Measurements from ENCODE around the gene MYL7. TPM values are rescaled to one million over a fixed set of nuclear protein-coding genes. Genes with fewer than 3 reads are reported as not detected.

Gene MYL7
- total RNA-seq, 1 experiment from 2014 or later, result not detected

DNA sequence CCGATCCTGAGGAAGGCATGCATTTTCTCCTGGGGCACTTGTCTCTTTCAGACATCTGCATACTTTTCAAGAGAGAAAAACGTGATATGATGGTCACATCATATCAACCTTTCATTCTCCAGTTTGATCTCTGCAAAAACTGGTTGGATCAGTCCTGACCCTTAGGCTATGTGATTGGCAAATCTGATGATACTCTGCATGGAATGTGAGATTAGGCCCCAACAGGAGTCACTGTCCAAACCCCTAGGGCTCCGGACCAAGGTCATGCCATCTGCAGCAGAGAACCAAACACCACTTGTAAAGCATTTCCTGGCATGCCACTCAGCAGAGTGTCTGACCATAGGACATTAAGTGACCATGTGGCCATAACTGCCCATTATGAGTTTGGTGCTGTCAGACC, 39.5 kb upstream of the MYL7 start (continued):
- TF ChIP-seq, protein P1, sequence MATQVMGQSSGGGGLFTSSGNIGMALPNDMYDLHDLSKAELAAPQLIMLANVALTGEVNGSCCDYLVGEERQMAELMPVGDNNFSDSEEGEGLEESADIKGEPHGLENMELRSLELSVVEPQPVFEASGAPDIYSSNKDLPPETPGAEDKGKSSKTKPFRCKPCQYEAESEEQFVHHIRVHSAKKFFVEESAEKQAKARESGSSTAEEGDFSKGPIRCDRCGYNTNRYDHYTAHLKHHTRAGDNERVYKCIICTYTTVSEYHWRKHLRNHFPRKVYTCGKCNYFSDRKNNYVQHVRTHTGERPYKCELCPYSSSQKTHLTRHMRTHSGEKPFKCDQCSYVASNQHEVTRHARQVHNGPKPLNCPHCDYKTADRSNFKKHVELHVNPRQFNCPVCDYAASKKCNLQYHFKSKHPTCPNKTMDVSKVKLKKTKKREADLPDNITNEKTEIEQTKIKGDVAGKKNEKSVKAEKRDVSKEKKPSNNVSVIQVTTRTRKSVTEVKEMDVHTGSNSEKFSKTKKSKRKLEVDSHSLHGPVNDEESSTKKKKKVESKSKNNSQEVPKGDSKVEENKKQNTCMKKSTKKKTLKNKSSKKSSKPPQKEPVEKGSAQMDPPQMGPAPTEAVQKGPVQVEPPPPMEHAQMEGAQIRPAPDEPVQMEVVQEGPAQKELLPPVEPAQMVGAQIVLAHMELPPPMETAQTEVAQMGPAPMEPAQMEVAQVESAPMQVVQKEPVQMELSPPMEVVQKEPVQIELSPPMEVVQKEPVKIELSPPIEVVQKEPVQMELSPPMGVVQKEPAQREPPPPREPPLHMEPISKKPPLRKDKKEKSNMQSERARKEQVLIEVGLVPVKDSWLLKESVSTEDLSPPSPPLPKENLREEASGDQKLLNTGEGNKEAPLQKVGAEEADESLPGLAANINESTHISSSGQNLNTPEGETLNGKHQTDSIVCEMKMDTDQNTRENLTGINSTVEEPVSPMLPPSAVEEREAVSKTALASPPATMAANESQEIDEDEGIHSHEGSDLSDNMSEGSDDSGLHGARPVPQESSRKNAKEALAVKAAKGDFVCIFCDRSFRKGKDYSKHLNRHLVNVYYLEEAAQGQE (IDR thresholded peaks at IDR 0.05; ENCODE audit: low read depth), result no peak
- TF ChIP-seq RAD21 (IDR thresholded peaks at IDR 0.05; ENCODE audit: low read depth) (no peak), EZH2 (IDR thresholded peaks at IDR 0.05) (no peak)
- TF ChIP-seq, protein P2, sequence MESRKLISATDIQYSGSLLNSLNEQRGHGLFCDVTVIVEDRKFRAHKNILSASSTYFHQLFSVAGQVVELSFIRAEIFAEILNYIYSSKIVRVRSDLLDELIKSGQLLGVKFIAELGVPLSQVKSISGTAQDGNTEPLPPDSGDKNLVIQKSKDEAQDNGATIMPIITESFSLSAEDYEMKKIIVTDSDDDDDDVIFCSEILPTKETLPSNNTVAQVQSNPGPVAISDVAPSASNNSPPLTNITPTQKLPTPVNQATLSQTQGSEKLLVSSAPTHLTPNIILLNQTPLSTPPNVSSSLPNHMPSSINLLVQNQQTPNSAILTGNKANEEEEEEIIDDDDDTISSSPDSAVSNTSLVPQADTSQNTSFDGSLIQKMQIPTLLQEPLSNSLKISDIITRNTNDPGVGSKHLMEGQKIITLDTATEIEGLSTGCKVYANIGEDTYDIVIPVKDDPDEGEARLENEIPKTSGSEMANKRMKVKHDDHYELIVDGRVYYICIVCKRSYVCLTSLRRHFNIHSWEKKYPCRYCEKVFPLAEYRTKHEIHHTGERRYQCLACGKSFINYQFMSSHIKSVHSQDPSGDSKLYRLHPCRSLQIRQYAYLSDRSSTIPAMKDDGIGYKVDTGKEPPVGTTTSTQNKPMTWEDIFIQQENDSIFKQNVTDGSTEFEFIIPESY (IDR thresholded peaks at IDR 0.05; ENCODE audit: extremely low read depth, insufficient replicate concordance, low read length), result no peak

DNA sequence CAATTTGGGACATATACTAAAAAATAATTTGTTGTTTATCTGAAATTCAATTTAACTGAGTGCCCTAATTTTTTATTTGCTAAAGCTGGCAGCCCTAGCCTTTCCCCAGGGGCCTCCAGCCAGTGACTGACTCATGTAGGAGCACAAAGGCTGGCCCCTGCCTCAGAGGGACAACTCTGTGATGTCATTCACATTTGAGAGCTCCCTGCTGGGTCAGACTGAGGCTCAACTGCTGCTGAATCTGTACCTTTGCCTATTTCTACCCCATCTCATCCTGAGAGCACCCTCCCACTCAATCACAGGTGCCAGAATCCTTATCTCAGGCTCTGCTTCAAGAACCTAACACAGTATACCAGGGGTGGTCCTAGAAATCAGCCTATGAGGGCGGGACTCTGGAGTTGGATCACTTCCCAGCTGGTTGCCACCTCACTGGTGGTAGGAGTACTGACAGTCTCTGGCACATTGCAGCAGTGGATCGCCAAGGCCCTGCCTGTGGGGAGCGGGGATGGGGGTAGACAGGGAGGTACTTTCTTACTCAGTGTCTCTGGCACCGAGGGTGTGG, 36.5 kb upstream of the MYL7 start:
- no peaks in the 10 kb centered on the region for H4K20me1 ChIP-seq (ENCODE audit: insufficient read depth)
- RAD21 ChIA-PET (ENCODE audit: low non-redundant PET in 1 of 2, low total read pairs in 2 of 2, uncharacterized antibody in 2 of 2, unreplicated experiment in 2 of 2), result no interaction called here
- peak; percentile 57 for ATAC-seq
- BruUV-seq (replicated peaks), result no TSS peak
- CTCF ChIA-PET, result no interaction called here
- POLR2A ChIA-PET, result no interaction called here
- H3K27ac ChIP-seq (ENCODE audit: low read depth, low read length), result no peak overlapping the region
- no peak overlapping the region for H3K4me3 ChIP-seq (replicated peaks in 1 of 2; ENCODE audit: low read depth in 1 of 2, low read length in 2 of 2)
- H3K9ac ChIP-seq (ENCODE audit: low read length), result no peak overlapping the region
- H3K36me3 ChIP-seq (ENCODE audit: control insufficient read depth in 1 of 2, insufficient read depth in 2 of 2, low read length in 2 of 2), result no peaks in the 10 kb centered on the region
- peaks cover under 1 to 3% of the 10 kb centered on the region in 2 experiments; a peak in 2 of 4 replicates for H3K9me3 ChIP-seq (ENCODE audit: control insufficient read depth in 1 of 2, insufficient read depth in 1 of 2, low read depth in 1 of 2, low read length in 2 of 2)
- H3K79me2 ChIP-seq (ENCODE audit: insufficient read depth, low read length), result no peaks in the 10 kb centered on the region
- H2AFZ ChIP-seq (ENCODE audit: low read depth, low read length, poor library complexity, severe bottlenecking), result no peak overlapping the region
- DNase-seq (ENCODE audit: low read depth, low spot score), result no peak
- peaks cover 10 to 11% of the 10 kb centered on the region in 2 experiments for H3K4me1 ChIP-seq (ENCODE audit: control insufficient read depth in 1 of 2, insufficient read depth in 2 of 2, low read length in 2 of 2)
- H3K27me3 ChIP-seq (ENCODE audit: insufficient read depth, low read length), result 0 out of 2 replicates have a peak, but pooled peaks cover 5% of the 10 kb centered on the region
- intact Hi-C loops (cut with micrococcal nuclease), result no loop called here
- peak overlapping the region; percentile 45 for H3K4me2 ChIP-seq (ENCODE audit: low read length)
- H3K9me2 ChIP-seq (ENCODE audit: insufficient read depth), result no peaks in the 10 kb centered on the region
- TF ChIP-seq TCF7L2 (IDR thresholded peaks at IDR 0.05; ENCODE audit: borderline replicate concordance, extremely low read depth, insufficient read depth, insufficient read length) (no peak), ZNF274 (IDR thresholded peaks at IDR 0.05; ENCODE audit: low read depth, low read length) (no peak), CEBPB (IDR thresholded peaks at IDR 0.05; ENCODE audit: low read depth) (no peak), SRF (IDR thresholded peaks at IDR 0.05; ENCODE audit: low read depth) (no peak), EZH2 (IDR thresholded peaks at IDR 0.05) (no peak), POLR2A (IDR thresholded peaks at IDR 0.05; ENCODE audit: borderline replicate concordance, extremely low read depth, insufficient read depth, insufficient read length) (no peak), POLR2AphosphoS5 (IDR thresholded peaks at IDR 0.05; ENCODE audit: low read depth, low read length) (no peak), ZFX (IDR thresholded peaks at IDR 0.05) (no peak), SIN3A (IDR thresholded peaks at IDR 0.05; ENCODE audit: low read depth) (no peak), FOSL1 (IDR thresholded peaks at IDR 0.05; ENCODE audit: low read depth) (no peak), CBX3 (IDR thresholded peaks at IDR 0.05; ENCODE audit: low read depth) (no peak)
- TF ChIP-seq, protein P3, sequence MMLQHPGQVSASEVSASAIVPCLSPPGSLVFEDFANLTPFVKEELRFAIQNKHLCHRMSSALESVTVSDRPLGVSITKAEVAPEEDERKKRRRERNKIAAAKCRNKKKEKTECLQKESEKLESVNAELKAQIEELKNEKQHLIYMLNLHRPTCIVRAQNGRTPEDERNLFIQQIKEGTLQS (IDR thresholded peaks at IDR 0.05), result no peak
- TF ChIP-seq, protein P4, sequence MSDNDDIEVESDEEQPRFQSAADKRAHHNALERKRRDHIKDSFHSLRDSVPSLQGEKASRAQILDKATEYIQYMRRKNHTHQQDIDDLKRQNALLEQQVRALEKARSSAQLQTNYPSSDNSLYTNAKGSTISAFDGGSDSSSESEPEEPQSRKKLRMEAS (IDR thresholded peaks at IDR 0.05), result no peak
- TF ChIP-seq, protein P1 (IDR thresholded peaks at IDR 0.05; ENCODE audit: low read depth), result no peak

Data from HCT116 (cell line).